B cell (primary cell): ENCODE measurements around the gene LTO1. TPM values are rescaled to one million over a fixed set of nuclear protein-coding genes. Genes with fewer than 3 reads are reported as not detected.
A peak's percentile ranks its signal among the peaks of the same experiment; 100 is the strongest.

Experiments
- ATAC-seq: fragments of 200-7000 bp; cut with Tn5 transposase; one replicate; pipeline ENCODE4 v1.10.0; 2021; ENCODE audit warnings: low read depth, mild to moderate bottlenecking, moderate number of reproducible peaks, moderate library complexity
- CTCF ChIA-PET: fragments of 350-600 bp; sonication (Branson Sonifier 250); formaldehyde crosslinking; loops from one replicate; lab custom pipeline; 2021; ENCODE audit warnings: antibody characterized with exemption, inconsistent platforms; lab: Charles Lee
- POLR2A ChIA-PET: fragments of 350-600 bp; sonication (Branson Sonifier 250); formaldehyde crosslinking; loops from one replicate; lab custom pipeline; 2021; ENCODE audit warnings: antibody characterized with exemption; lab: Charles Lee
- DNase-seq: peaks from one replicate; pipeline ENCODE4 v3.0.0; 2013
- H2AFZ ChIP-seq: 2 replicates; pipeline ENCODE4 v1.6.1; 2012; ENCODE audit warnings: mild to moderate bottlenecking, low read depth, low read length; ENCODE audit not compliant: insufficient read depth, poor library complexity, severe bottlenecking
- H3K27ac ChIP-seq, 2 donors: 1 replicate in 1 of 2; 2 replicates in 1 of 2; pipeline ENCODE4 v1.5.1; 2012 to 2013; ENCODE audit warnings: low read length in 2 of 2, mild to moderate bottlenecking in 2 of 2, moderate library complexity in 1 of 2
- H3K27me3 ChIP-seq, 4 experiments: fragments of 200-600 bp in 1 of 4; sonication (generic) in 1 of 4; replicated peaks in 1 of 4; 1 replicate in 2 of 4; 2 replicates in 2 of 4; pipeline versions ENCODE4 v1.6.1 to v1.7.0; 2013 to 2016; ENCODE audit warnings: low read length in 3 of 4, mild to moderate bottlenecking in 2 of 4, mixed read lengths in 1 of 4, moderate library complexity in 1 of 4; ENCODE audit not compliant: insufficient read depth in 4 of 4, control insufficient read depth in 3 of 4; ENCODE audit errors: control extremely low read depth in 1 of 4
- H3K36me3 ChIP-seq, 2 experiments: replicated peaks in 1 of 2; 1 replicate in 1 of 2; 2 replicates in 1 of 2; pipeline versions ENCODE4 v1.6.1 to v1.7.1; 2013; ENCODE audit warnings: low read length in 1 of 2; ENCODE audit not compliant: insufficient read depth in 2 of 2, control insufficient read depth in 1 of 2; ENCODE audit errors: control extremely low read depth in 1 of 2, extremely low read depth in 1 of 2
- H3K4me1 ChIP-seq, 2 donors: fragments of 200-600 bp in 1 of 2; sonication (generic) in 1 of 2; 1 replicate in 1 of 2; 2 replicates in 1 of 2; pipeline versions ENCODE4 v1.5.1 to v1.6.1; 2013 to 2017; ENCODE audit warnings: low read length in 2 of 2; ENCODE audit not compliant: control insufficient read depth in 2 of 2, insufficient read depth in 2 of 2
- H3K4me2 ChIP-seq: replicated peaks from 2 replicates; pipeline ENCODE3; 2012; ENCODE audit warnings: mild to moderate bottlenecking, low read depth, low read length; ENCODE audit not compliant: poor library complexity, severe bottlenecking
- H3K4me3 ChIP-seq, 5 experiments: fragments of 200-600 bp in 1 of 5; sonication (generic) in 1 of 5; 1 replicate in 3 of 5; 2 replicates in 2 of 5; pipeline versions ENCODE4 v1.5.1 to v1.7.0; 2011 to 2016; ENCODE audit warnings: low read length in 4 of 5, mild to moderate bottlenecking in 4 of 5, low read depth in 2 of 5, control low read depth in 1 of 5, moderate library complexity in 1 of 5; ENCODE audit not compliant: insufficient read depth in 1 of 5; ENCODE audit errors: control extremely low read depth in 1 of 5, extremely low read depth in 1 of 5
- H3K79me2 ChIP-seq: fragments of 200-600 bp; sonication (generic); one replicate; pipeline ENCODE4 v1.6.0; 2016; ENCODE audit warnings: low read length; ENCODE audit not compliant: control insufficient read depth, insufficient read depth
- H3K9ac ChIP-seq: fragments of 200-600 bp; sonication (generic); 2 replicates; pipeline ENCODE4 v1.6.1; 2017; ENCODE audit warnings: mild to moderate bottlenecking, low read length, moderate library complexity
- H3K9me3 ChIP-seq, 3 donors: one replicate each; pipeline versions ENCODE4 v1.6.1 to v1.7.1; 2013; ENCODE audit warnings: low read length in 2 of 3; ENCODE audit not compliant: control insufficient read depth in 2 of 3, insufficient read depth in 1 of 3; ENCODE audit errors: control extremely low read depth in 1 of 3
- H4K20me1 ChIP-seq: 2 replicates; pipeline ENCODE4 v1.6.0; 2012; ENCODE audit warnings: mild to moderate bottlenecking, low read length; ENCODE audit not compliant: insufficient read depth, control insufficient read depth, poor library complexity, severe bottlenecking
- H3K27ac Mint-ChIP-seq: one replicate; pipeline ENCODE4 v1.8.0; 2021; ENCODE audit warnings: mixed read lengths
- H3K27me3 Mint-ChIP-seq: one replicate; pipeline ENCODE4 v1.8.0; 2021; ENCODE audit warnings: mixed read lengths
- H3K4me1 Mint-ChIP-seq: one replicate; pipeline ENCODE4 v1.8.0; 2021; ENCODE audit warnings: mixed read lengths
- H3K4me3 Mint-ChIP-seq: one replicate; pipeline ENCODE4 v1.8.0; 2021; ENCODE audit warnings: mixed read lengths
- H3K9me3 Mint-ChIP-seq: one replicate; pipeline ENCODE4 v1.8.0; 2022; ENCODE audit warnings: mixed read lengths; ENCODE audit not compliant: insufficient read depth
- CTCF ChIP-seq: fragments of 200-600 bp; IDR thresholded peaks from one replicate; pipeline ENCODE4 v1.8.0; 2022; ENCODE audit warnings: antibody characterized with exemption, mild to moderate bottlenecking
- EZH2 ChIP-seq: IDR thresholded peaks from 2 replicates; pipeline ENCODE4 v1.6.1; 2012; ENCODE audit warnings: borderline replicate concordance, low read depth, mild to moderate bottlenecking, moderate library complexity, low read length; ENCODE audit not compliant: insufficient read depth, poor library complexity, severe bottlenecking
- WGBS: methylation state at CpG from one replicate; pipeline ENCODE4 v1.1.5; 2013; ENCODE audit warnings: missing lambda C conversion rate; ENCODE audit not compliant: insufficient coverage; 5-methylcytosine and 5-hydroxymethylcytosine counted together
- intact Hi-C: fragments of 100-400 bp; cut with micrococcal nuclease; formaldehyde crosslinking; loops from one replicate; pipeline ENCODE4 v1.10.0; 2022
- polyA plus RNA-seq: library from polyadenylated mRNA; depleted of rRNA; stranded (reverse); fragments of >200 nt; gene quantifications from 2 replicates; pipeline ENCODE4 v1.2.3, GENCODE V29; 2012
- total RNA-seq, 2 donors: library from RNA; stranded (reverse); fragments of 120-200 nt in 1 of 2; gene quantifications; 1 replicate in 1 of 2; 2 replicates in 1 of 2; pipeline versions ENCODE4 v1.2.3 to v1.2.4, GENCODE V29; 2013 to 2022

Gene LTO1
- total and polyA plus RNA-seq, 2 donors (not counting 1 experiment from before 2014, with no cell fraction given), result 44.4 to 68.8 TPM

- peak overlapping the region; percentile 55 for H3K9ac ChIP-seq
- H2AFZ ChIP-seq, result peak overlapping the region; percentile 35
- POLR2A ChIA-PET, result interaction anchor here (1.2 kb wide), 1 partner anchor 347 kb away, joined by 4 read pairs; no protein-coding TSS in a partner anchor
- peaks cover 0 to 26% (median 0%) of the 10 kb centered on the region in 3 donors for H3K9me3 ChIP-seq
- H3K27ac Mint-ChIP-seq, result peak overlapping the region; percentile 32
- peaks cover 0 to 52% (median 35%) of the 10 kb centered on the region in 4 experiments for H3K27me3 ChIP-seq
- peak overlapping the region; percentile 78 for H3K4me2 ChIP-seq
- H3K36me3 ChIP-seq, result peaks cover 0 to 4% of the 10 kb centered on the region in 2 experiments
- no peaks in the 10 kb centered on the region for H3K9me3 Mint-ChIP-seq
- peak overlapping the region; percentile 95 for H3K4me3 Mint-ChIP-seq
- DNase-seq (peak; percentile 59), ATAC-seq (no peak)
- H3K27me3 Mint-ChIP-seq, result peaks cover 38% of the 10 kb centered on the region
- H4K20me1 ChIP-seq, result peaks cover 20% of the 10 kb centered on the region
- TF ChIP-seq CTCF (no peak), EZH2 (no peak)
- peaks cover 41% of the 10 kb centered on the region for H3K4me1 Mint-ChIP-seq
- H3K27ac ChIP-seq, result no peak overlapping the region
- H3K4me3 ChIP-seq, result peak overlapping the region; percentile 25 to 81 (median 76)
- 4% methylated on average over 42 of the region's 43 CpGs for WGBS
- CTCF ChIA-PET, result interaction anchor here (1.1 to 4.9 kb wide), 2 partner anchors 347 to 348 kb away, joined by 4 to 52 read pairs; partner anchors contain the start of gene MYEOV
- peaks cover 43 to 51% of the 10 kb centered on the region in 2 donors for H3K4me1 ChIP-seq
- peaks cover 6% of the 10 kb centered on the region for H3K79me2 ChIP-seq
- intact Hi-C loops, result no loop called here
Observed at GRCh38 chr11:69640260-69640994, 34.7 kb downstream of the LTO1 start.

GRCh38 chr11:69639831-69640230 is 35.3 kb downstream of the LTO1 start:
- Histone ChIP-seq H3K9ac (peak overlapping the region; percentile 55), H3K4me3 (peak overlapping the region in 1 of 5 experiments; percentile 58), H3K27me3 (peaks cover 0 to 52% (median 36%) of the 10 kb centered on the region in 4 experiments), H4K20me1 (peaks cover 14% of the 10 kb centered on the region), H3K27ac (no peak overlapping the region), H3K79me2 (peaks cover 6% of the 10 kb centered on the region), H2AFZ (no peak overlapping the region), H3K4me2 (peak overlapping the region; percentile 78), H3K4me1 (peaks cover 43 to 51% of the 10 kb centered on the region in 2 donors), H3K9me3 (peaks cover 0 to 26% (median 0%) of the 10 kb centered on the region in 3 donors), H3K36me3 (peaks cover 0 to 4% of the 10 kb centered on the region in 2 experiments)
- Mint-ChIP-seq H3K27me3 (peaks cover 42% of the 10 kb centered on the region), H3K9me3 (no peaks in the 10 kb centered on the region), H3K27ac (no peak overlapping the region), H3K4me1 (peaks cover 41% of the 10 kb centered on the region), H3K4me3 (peak overlapping the region; percentile 95)
- ChIA-PET POLR2A (interaction anchor here (0.6 kb wide), 1 partner anchor 687 kb away, joined by 3 read pairs; no protein-coding TSS in a partner anchor), CTCF (interaction anchor here (1.1 to 1.2 kb wide), 2 partner anchors 31 to 347 kb away, joined by 3 to 4 read pairs; no protein-coding TSS in a partner anchor)
- ATAC-seq (no peak), DNase-seq (no peak)
- WGBS, result 11% methylated on average over 3 of the region's 9 CpGs
- TF ChIP-seq CTCF, result no peak
- TF ChIP-seq EZH2, result no peak
- intact Hi-C loops, result no loop called here
